Activated naive CD4-positive, alpha-beta T cell treated with anti-CD3 and anti-CD28 coated beads, Interleukin-2, amount 50 U/mL, for 24 hours (primary cell): Measurements from ENCODE around the gene CDK18.
"Not testable (repeated sequence)": the region's sequence is repeated elsewhere in the genome, so short reads cannot be mapped to it uniquely, and the experiment has no call there.

Source experiments
- H3K27ac Mint-ChIP-seq: one replicate; pipeline ENCODE4 v1.8.0; 2021; ENCODE audit warnings: mild to moderate bottlenecking, mixed read lengths
- H3K27me3 Mint-ChIP-seq: one replicate; pipeline ENCODE4 v1.8.0; 2021; ENCODE audit warnings: mixed read lengths
- H3K36me3 Mint-ChIP-seq: one replicate; pipeline ENCODE4 v1.8.0; 2021; ENCODE audit warnings: mixed read lengths
- H3K4me1 Mint-ChIP-seq: one replicate; pipeline ENCODE4 v1.8.0; 2021; ENCODE audit warnings: mixed read lengths
- H3K4me3 Mint-ChIP-seq: one replicate; pipeline ENCODE4 v1.8.0; 2021; ENCODE audit warnings: mild to moderate bottlenecking, mixed read lengths
- H3K9me3 Mint-ChIP-seq: one replicate; pipeline ENCODE4 v1.8.0; 2021; ENCODE audit warnings: mixed read lengths

Gene CDK18

DNA sequence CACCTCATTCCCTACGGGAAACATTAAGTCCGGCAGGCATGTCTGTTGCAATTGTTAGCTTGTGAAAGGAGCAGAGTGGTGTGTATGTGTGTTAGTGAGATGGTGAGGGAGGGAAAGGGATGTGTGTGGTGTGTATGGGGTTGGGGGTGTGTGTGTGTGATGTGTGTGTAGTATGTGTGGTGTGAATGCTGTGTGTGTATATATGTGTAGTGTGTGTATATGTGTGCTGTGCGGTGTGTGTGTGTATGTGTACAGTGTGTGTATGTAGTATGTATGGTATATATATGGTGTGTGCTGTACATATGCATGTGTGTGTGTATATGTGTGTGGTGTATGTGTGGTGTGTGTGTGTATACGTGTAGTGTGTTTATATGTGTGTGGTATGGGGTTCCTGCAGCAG, 27.8 kb upstream of the CDK18 start:
- Mint-ChIP-seq H3K9me3 (no peaks in the 10 kb centered on the region), H3K4me1 (peaks cover 20% of the 10 kb centered on the region), H3K36me3 (peaks cover 2% of the 10 kb centered on the region), H3K27me3 (peaks cover 30% of the 10 kb centered on the region), H3K27ac (no peak overlapping the region), H3K4me3 (no peak overlapping the region)

DNA sequence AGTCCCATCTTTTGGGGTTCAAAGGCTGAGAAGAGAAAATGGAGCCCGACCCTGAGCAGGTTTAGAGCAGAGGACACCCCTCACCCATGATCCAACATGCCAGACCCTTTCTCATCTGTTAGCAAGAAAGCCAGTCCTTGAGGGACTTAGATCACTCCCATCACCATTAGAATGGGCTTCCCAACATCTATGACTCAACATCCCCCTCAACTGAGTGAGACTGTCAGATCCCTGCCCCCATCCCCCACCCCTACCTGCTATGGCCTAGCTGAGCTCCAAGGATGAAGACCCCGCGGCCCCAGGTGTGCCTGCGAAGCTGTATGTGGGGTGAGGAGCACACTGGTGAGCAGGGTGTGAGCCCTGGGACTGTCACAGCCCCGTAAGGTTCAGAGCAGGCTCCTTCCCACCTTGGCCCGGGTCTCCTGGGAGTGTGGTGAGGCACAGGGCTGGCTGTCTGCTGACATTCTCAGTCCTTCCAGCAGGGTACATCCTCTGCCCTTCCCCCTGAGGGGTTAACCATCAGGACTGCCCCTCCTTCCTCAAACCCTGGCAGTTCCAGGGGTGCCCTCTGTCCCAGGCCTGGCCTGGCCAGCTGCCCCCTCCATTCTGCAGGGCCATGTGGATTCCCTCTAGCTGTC, 27.2 kb upstream of the CDK18 start:
- peaks cover 2% of the 10 kb centered on the region for H3K36me3 Mint-ChIP-seq
- no peak overlapping the region for H3K27ac Mint-ChIP-seq
- H3K4me1 Mint-ChIP-seq = peaks cover 20% of the 10 kb centered on the region
- H3K4me3 Mint-ChIP-seq = no peak overlapping the region
- H3K9me3 Mint-ChIP-seq = no peaks in the 10 kb centered on the region
- H3K27me3 Mint-ChIP-seq = peaks cover 28% of the 10 kb centered on the region

DNA sequence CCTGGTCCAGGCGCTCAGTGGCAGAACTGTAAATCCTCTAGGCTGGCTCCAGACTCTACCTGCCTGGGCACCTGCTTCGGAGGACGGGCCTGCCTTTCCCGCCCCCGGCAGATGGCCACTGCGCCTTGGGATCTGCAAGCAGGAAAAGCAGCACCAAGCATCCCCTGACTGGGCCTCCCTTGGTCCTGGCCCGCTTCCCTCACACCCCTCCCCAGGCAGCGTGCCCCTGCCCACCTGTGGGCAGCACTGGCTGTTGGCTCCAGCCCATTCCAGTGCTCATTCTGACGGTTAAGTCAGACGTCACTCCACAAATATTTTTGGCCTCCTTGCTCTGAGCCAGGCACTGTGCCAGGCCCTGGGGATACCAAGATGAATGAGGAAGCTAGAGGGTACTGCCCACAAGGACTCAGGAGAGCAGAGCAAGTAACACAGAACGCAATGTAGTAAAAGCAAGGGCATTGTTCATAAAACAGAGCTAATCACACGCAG, 26.7 kb upstream of the CDK18 start:
- peaks cover 24% of the 10 kb centered on the region for H3K27me3 Mint-ChIP-seq
- no peaks in the 10 kb centered on the region for H3K9me3 Mint-ChIP-seq
- H3K4me3 Mint-ChIP-seq = no peak overlapping the region
- H3K27ac Mint-ChIP-seq = no peak overlapping the region
- peaks cover 2% of the 10 kb centered on the region for H3K36me3 Mint-ChIP-seq
- peaks cover 20% of the 10 kb centered on the region for H3K4me1 Mint-ChIP-seq

DNA sequence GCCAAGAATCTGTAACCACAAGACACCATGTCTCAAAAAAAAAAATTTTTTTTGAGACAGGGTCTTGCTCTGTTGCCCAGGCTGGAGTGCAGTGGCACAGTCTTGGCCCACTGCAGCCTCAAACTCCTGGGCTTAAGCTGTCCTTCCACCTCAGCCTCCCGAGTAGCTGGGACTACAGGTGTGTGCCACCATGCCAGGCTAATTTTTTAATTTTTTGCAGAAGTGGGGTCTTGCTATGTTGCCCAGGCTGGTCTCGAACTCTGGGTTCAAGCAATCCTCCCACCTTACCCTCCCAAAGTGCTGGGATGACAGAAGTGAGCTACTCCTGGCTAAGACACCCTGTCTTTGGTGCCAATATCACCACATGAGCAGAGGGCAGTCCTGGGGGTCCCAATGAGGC, 25.5 kb upstream of the CDK18 start:
- H3K4me3 Mint-ChIP-seq, H3K36me3 Mint-ChIP-seq, H3K9me3 Mint-ChIP-seq, H3K27ac Mint-ChIP-seq: not testable (repeated sequence)
- Mint-ChIP-seq H3K27me3 (peaks cover 24% of the 10 kb centered on the region), H3K4me1 (peaks cover 20% of the 10 kb centered on the region)

DNA sequence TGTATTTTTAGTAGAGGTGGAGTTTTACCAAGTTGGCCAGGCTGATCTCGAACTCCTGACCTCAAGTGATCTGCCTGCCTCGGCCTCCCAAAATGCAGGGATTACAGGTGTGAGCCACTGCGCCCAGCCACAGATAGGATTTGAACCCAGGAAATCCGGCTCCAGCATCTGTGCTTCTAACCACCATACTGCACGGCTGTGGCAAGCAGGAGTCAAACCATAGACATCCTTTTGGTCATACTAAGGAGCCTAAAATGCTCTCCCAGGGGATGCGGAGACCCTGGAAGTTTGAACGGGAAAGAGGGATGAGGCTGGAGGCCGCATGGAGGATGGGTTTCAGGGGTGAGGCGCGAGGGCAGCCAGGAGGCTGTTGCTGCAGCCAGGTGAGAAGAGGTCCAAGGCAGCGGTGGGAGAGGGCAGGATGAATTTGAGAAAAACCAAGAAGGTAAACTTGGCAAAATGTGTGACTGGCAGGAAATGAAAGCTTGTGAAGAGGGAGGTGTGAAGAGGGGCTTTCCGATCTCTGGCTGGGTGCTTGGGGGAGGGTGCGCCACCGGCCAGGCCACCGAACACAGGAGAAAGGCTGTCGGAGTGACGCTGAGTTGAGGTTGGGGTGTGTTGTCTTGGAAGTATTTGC, 24.0 kb upstream of the CDK18 start:
- no peak overlapping the region for H3K27ac Mint-ChIP-seq
- peaks cover 24% of the 10 kb centered on the region for H3K27me3 Mint-ChIP-seq
- no peaks in the 10 kb centered on the region for H3K9me3 Mint-ChIP-seq
- peak overlapping the region; percentile 62 for H3K4me3 Mint-ChIP-seq
- peaks cover 20% of the 10 kb centered on the region for H3K4me1 Mint-ChIP-seq
- peaks cover 2% of the 10 kb centered on the region for H3K36me3 Mint-ChIP-seq

DNA sequence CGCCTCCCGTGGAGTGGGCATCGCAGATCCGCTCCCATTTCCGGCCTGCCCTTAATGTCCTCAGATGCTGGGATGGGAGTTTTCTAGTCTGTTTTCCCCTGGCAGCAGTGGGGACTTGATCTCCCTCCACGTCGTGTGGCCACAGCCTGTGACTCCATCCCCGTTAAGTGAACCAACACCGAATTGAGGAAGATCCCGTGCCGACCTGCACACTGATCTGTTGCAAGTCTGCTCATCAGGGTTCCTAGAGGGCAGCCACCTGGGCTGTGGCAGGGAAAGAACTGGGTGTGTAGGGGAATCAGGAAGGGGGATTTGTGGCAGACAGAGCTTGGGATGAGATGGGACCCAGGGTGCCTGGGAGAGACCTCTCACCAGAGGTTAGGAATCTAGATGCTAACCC, 23.3 kb upstream of the CDK18 start:
- H3K27ac Mint-ChIP-seq = peak overlapping the region; percentile 3

DNA sequence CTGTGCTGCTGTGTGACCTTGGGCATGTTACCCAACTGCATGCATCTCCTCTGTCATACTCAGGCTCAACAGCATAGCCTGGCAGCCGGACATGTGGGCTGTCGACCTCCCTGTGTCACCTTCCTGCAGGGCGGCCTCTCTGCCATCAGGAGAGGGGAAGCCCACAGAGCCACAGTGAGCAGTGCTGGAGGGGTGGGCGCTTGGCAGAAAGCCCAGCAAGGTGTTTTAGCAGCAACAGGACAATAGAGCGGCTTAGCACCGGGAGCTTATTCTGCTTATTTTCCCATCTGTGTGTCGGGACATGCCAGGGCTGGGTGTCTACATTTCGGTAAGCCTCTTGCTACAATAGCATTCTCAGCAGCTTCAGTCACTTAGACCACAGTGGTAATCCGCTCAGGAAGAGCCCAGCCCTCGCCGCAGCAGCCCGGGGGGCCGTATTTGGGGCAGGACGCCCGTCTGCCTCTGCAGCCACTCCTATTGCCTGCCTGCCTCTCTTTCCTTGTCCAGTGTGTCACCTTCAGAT, 22.8 kb upstream of the CDK18 start:
- H3K9me3 Mint-ChIP-seq = no peaks in the 10 kb centered on the region
- peak overlapping the region; percentile 53 for H3K4me3 Mint-ChIP-seq
- peaks cover 27% of the 10 kb centered on the region for H3K27me3 Mint-ChIP-seq
- H3K27ac Mint-ChIP-seq = no peak overlapping the region
- no peaks in the 10 kb centered on the region for H3K36me3 Mint-ChIP-seq
- peaks cover 23% of the 10 kb centered on the region for H3K4me1 Mint-ChIP-seq

More for the DNA sequence above, 23.3 kb upstream of the CDK18 start:
- Mint-ChIP-seq H3K9me3 (no peaks in the 10 kb centered on the region), H3K36me3 (no peaks in the 10 kb centered on the region), H3K27me3 (peaks cover 27% of the 10 kb centered on the region), H3K4me1 (peaks cover 23% of the 10 kb centered on the region), H3K4me3 (peak overlapping the region; percentile 53)

DNA sequence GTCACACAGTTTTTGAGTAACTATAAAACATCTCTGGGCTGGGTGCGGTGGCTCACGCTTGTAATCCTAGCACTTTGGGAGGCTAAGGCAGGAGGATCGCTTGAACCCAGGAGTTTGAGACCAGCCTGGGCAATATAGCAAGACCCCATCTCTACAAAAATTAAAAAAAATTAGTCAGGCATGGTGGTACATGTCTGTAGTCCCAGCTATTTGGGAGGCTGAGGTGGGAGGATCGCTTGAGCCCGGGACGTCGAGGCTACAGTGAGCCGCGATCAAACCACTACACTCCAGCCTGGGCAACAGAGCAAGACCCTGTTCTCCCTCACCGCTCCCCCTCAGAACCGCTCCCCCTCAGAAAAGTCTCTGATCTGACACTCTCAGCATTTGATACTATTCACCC, 21.9 kb upstream of the CDK18 start:
- H3K9me3 Mint-ChIP-seq, H3K27ac Mint-ChIP-seq, H3K4me3 Mint-ChIP-seq, H3K36me3 Mint-ChIP-seq: not testable (repeated sequence)
- peaks cover 23% of the 10 kb centered on the region for H3K4me1 Mint-ChIP-seq
- H3K27me3 Mint-ChIP-seq = peaks cover 27% of the 10 kb centered on the region

DNA sequence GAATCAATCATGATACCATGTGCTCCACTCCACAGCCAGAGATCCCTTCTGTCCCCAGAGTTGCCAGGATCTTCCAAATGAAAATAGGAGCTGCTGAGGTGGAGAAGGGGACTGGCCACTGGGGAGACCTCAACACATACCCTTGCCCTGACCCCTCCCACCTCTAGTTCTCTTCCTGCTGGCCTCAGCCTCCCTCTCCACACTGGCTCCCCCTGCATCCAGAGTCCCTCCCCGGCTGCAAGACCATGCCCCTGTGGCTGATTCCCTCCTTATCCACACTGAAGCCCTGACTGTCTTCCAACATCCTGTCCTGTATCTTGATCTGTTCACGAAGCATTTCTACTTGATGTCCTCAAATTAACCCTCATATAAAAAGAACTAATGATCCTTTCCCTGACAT, 21.1 kb upstream of the CDK18 start:
- H3K4me3 Mint-ChIP-seq = no peak overlapping the region
- peaks cover 23% of the 10 kb centered on the region for H3K4me1 Mint-ChIP-seq
- H3K27ac Mint-ChIP-seq = peak overlapping the region; percentile 18
- peaks cover 31% of the 10 kb centered on the region for H3K27me3 Mint-ChIP-seq
- no peaks in the 10 kb centered on the region for H3K36me3 Mint-ChIP-seq
- no peaks in the 10 kb centered on the region for H3K9me3 Mint-ChIP-seq

DNA sequence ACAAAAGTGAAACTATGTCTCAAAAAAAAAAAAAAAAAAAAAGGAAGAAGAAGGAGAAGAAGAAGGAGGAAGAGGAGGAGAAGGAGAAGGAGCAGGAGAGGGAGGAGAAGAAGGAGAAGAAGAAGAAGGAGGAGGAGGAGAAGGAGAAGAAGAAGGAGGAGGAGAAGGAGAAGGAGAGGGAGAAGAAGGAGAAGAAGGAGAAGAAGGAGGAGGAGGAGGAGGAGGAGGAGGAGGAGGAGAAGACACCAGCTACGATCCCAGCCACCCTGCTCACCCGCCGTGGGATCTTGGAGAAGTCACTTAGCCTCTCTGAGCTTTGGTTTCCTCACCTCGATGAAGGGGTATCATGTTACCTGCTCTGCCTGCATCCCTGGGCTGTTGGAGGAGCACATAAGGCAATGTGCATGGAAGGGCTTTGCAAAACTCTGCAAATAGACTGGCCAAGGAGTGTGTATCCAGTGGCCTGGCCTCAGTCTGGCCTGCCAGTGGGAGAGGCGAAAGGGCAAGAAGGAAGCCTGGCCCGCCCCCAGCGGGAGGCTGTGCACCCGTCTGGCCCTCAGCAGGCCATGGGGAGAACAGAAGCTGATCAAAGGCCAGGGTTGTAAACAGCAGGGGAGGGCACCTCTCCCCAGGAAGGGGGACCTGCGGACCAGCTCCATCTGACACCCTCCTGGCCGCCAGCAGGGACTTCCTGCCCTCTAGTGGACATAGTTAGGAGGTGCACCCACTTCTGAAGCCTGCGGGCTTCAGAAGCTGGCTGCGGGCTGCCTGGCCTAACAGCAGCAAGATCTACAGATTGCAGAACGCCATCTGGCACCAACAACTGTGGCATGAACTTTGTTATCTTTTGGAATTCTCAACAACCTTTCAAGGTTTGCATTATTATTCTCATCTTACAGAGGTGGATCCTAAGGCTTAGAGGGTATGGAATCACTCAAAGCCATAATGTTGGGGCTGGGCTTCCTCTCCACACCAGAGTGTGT, 19.2 kb upstream of the CDK18 start:
- H3K27me3 Mint-ChIP-seq = peaks cover 35% of the 10 kb centered on the region
- H3K36me3 Mint-ChIP-seq = no peaks in the 10 kb centered on the region
- H3K4me3 Mint-ChIP-seq = no peak overlapping the region
- no peaks in the 10 kb centered on the region for H3K9me3 Mint-ChIP-seq
- H3K4me1 Mint-ChIP-seq = peaks cover 15% of the 10 kb centered on the region
- no peak overlapping the region for H3K27ac Mint-ChIP-seq

DNA sequence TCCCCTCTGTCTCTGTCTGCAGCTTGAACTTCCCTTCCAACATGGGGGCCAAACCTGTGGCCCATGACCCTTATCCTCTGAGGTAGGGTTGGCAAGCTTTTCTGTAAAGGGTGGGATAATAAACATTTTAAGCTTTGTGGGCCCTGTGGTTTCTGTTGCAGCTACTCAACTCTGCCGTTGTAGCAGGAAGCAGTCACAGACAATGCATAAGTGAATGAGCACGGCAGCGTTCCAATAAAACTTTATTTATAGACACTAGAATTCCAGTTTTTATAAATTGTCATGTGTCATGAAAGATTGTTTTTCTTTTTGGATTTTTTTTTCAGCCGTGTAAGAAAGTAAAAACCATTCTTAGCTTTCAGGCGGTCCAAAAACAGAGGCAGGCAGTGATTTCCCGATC, 18.2 kb upstream of the CDK18 start:
- Mint-ChIP-seq H3K4me1 (peaks cover 6% of the 10 kb centered on the region), H3K36me3 (no peaks in the 10 kb centered on the region), H3K27ac (no peak overlapping the region), H3K4me3 (no peak overlapping the region), H3K27me3 (peaks cover 33% of the 10 kb centered on the region), H3K9me3 (no peaks in the 10 kb centered on the region)

DNA sequence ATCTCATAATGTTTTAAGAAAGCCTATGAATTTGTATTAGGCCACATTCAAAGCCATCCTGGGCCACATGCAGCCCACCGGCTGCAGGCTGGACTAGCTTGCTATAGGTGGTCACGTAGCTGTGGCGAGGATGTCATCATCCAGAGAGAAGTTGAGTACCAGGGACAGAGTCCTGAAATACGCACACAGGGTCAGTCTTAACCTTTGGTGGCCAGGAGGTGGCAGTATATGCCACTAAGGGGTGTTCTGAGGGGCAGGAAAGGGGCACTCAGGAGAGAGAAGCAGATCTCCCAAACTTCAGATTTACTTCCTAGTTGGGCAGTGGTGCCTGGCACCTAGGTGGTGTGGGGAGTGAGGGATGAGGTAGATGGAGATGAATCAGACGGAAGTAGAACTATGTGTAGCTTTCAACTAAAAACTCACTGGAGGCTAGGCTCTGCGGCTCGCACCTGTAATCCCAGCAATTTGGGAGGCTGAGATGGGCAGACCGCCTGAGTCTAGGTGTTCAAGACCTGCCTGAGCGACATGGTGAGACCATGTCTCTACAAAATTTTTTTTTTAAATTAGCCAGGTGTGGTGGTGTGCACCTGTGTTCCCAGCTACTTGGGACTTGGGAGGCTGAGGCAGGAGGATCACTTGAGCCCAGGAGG, 16.3 kb upstream of the CDK18 start:
- H3K27me3 Mint-ChIP-seq = peaks cover 32% of the 10 kb centered on the region
- H3K4me3 Mint-ChIP-seq = no peak overlapping the region
- peaks cover 3% of the 10 kb centered on the region for H3K4me1 Mint-ChIP-seq
- no peaks in the 10 kb centered on the region for H3K9me3 Mint-ChIP-seq
- H3K27ac Mint-ChIP-seq = peak overlapping the region; percentile 4
- H3K36me3 Mint-ChIP-seq = no peaks in the 10 kb centered on the region

DNA sequence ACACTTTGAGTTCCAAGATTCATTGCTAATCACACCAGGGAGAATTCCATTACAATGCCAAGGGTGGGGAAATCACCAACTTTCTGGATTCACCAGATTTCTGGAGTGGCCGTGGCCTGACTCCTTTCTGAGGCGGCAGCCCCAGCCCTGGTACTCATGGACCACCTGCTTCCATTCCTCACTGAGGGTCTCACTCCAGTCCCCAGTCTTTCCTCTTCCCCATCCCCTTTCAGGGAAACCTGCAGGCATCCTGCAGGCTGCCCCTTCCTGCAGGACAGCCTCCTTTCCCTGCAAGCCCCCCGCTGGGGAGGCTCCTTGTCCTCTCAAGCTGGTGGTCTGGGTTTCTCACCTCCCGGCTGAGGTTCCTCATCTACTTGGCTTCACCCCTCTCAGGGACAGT, 12.7 kb upstream of the CDK18 start:
- no peak overlapping the region for H3K27ac Mint-ChIP-seq
- H3K4me1 Mint-ChIP-seq = no peaks in the 10 kb centered on the region
- H3K27me3 Mint-ChIP-seq = peaks cover 24% of the 10 kb centered on the region
- H3K36me3 Mint-ChIP-seq = no peaks in the 10 kb centered on the region
- no peak overlapping the region for H3K4me3 Mint-ChIP-seq
- H3K9me3 Mint-ChIP-seq = no peaks in the 10 kb centered on the region

DNA sequence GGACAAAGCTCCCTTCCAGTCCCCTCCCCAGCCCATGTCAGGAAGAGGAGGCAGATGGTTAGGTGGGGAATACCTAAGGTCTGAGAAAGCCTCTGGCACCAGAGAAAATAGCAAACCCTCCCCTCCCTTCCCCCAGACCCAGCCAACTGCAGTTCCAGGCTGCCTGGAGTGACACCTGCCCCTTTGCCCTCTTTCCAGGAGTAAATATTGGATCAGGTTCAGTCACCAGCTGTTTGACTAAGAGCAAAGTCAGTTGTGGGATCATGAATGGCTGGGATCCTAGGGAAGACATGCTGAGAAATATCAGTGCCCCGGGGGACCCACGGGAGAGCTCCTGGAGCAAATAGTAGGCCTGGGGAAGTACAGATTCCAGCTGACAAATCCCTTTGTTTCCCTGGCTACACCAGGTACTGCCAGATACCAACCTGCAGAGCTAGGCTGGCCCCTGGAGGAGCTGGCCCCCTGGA, 12.2 kb upstream of the CDK18 start:
- H3K27me3 Mint-ChIP-seq = peaks cover 24% of the 10 kb centered on the region
- H3K27ac Mint-ChIP-seq = no peak overlapping the region
- H3K36me3 Mint-ChIP-seq = no peaks in the 10 kb centered on the region
- no peaks in the 10 kb centered on the region for H3K9me3 Mint-ChIP-seq
- no peaks in the 10 kb centered on the region for H3K4me1 Mint-ChIP-seq
- no peak overlapping the region for H3K4me3 Mint-ChIP-seq

DNA sequence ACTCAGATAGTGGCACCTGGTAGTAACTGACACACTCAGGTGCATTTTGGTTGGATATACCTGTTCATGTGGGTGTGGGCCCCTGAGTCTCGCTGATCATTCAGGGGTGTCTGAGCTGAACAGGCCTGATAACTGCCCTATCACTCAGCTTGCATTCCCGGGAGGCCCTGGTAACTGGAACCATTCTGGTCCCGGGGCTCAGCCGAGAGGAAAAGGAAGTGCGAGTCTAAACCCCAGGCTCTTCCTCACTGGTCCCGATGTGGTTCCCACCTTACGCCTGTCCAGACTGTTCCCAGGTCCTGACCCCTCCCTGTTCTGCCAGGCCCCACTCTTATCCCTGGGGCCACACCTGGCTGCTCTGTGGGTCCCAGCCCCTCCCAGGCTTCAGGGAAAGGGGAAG, 11.7 kb upstream of the CDK18 start:
- Mint-ChIP-seq H3K4me1 (no peaks in the 10 kb centered on the region), H3K4me3 (no peak overlapping the region), H3K36me3 (no peaks in the 10 kb centered on the region), H3K27ac (no peak overlapping the region), H3K27me3 (peaks cover 23% of the 10 kb centered on the region), H3K9me3 (no peaks in the 10 kb centered on the region)
